Measurements from ENCODE around the gene NDUFS2. TPM values are rescaled to one million over a fixed set of nuclear protein-coding genes. Genes with fewer than 3 reads are reported as not detected.

Gene NDUFS2
- total and polyA plus RNA-seq, 10 of the 15 experiments (the other 5 are each of a cell fraction or from before 2014, with no cell fraction given), result 66.5 to 215 (median 148) TPM

DNA sequence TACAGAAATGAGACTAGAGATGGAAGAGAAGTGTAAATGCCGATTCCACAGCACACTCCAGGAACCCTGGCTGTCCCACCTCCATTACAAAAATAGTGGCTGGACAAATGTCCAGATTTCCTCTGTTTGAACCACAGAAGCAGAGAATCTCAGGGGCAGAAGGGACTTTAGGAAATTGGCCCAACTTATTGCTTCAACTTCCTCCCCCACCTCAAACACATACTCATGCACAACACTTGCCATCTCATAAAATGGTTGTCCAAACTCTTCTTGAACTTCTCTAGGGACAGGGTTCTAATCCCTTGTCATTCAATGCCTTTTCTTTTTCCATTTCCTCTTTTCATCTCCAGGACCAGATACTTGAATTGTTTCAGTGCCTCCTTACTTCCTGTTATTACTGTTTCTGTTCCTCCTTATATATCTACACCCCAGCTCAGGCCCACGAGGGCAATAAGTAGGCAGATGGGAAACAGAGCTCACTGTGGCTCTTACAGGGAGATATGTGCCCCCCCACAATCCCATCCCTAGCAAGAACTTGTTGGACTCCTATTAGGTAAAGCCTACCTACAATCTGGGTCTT, 16.3 kb upstream of the NDUFS2 start (continued):
- TF ChIP-seq, protein P1, sequence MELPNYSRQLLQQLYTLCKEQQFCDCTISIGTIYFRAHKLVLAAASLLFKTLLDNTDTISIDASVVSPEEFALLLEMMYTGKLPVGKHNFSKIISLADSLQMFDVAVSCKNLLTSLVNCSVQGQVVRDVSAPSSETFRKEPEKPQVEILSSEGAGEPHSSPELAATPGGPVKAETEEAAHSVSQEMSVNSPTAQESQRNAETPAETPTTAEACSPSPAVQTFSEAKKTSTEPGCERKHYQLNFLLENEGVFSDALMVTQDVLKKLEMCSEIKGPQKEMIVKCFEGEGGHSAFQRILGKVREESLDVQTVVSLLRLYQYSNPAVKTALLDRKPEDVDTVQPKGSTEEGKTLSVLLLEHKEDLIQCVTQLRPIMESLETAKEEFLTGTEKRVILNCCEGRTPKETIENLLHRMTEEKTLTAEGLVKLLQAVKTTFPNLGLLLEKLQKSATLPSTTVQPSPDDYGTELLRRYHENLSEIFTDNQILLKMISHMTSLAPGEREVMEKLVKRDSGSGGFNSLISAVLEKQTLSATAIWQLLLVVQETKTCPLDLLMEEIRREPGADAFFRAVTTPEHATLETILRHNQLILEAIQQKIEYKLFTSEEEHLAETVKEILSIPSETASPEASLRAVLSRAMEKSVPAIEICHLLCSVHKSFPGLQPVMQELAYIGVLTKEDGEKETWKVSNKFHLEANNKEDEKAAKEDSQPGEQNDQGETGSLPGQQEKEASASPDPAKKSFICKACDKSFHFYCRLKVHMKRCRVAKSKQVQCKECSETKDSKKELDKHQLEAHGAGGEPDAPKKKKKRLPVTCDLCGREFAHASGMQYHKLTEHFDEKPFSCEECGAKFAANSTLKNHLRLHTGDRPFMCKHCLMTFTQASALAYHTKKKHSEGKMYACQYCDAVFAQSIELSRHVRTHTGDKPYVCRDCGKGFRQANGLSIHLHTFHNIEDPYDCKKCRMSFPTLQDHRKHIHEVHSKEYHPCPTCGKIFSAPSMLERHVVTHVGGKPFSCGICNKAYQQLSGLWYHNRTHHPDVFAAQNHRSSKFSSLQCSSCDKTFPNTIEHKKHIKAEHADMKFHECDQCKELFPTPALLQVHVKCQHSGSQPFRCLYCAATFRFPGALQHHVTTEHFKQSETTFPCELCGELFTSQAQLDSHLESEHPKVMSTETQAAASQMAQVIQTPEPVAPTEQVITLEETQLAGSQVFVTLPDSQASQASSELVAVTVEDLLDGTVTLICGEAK (IDR thresholded peaks at IDR 0.05; ENCODE audit: borderline replicate concordance), result peak; percentile 15; the same call in 1 of the 2 replicates
- TF ChIP-seq, protein P2, sequence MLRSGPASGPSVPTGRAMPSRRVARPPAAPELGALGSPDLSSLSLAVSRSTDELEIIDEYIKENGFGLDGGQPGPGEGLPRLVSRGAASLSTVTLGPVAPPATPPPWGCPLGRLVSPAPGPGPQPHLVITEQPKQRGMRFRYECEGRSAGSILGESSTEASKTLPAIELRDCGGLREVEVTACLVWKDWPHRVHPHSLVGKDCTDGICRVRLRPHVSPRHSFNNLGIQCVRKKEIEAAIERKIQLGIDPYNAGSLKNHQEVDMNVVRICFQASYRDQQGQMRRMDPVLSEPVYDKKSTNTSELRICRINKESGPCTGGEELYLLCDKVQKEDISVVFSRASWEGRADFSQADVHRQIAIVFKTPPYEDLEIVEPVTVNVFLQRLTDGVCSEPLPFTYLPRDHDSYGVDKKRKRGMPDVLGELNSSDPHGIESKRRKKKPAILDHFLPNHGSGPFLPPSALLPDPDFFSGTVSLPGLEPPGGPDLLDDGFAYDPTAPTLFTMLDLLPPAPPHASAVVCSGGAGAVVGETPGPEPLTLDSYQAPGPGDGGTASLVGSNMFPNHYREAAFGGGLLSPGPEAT (IDR thresholded peaks at IDR 0.05; ENCODE audit: low read depth), result peak; percentile 68
- TF ChIP-seq BHLHE40 (IDR thresholded peaks at IDR 0.05; ENCODE audit: borderline replicate concordance in 1 of 2, low read depth in 2 of 2, low read length in 1 of 2) (no peak), PAX5 (IDR thresholded peaks at IDR 0.05; ENCODE audit: borderline replicate concordance, low read depth, low read length) (no peak), SP1 (IDR thresholded peaks at IDR 0.05; ENCODE audit: low read depth, low read length) (no peak), SMAD1 (IDR thresholded peaks at IDR 0.05; ENCODE audit: low read depth, partially characterized antibody) (no peak), ZNF217 (IDR thresholded peaks at IDR 0.05) (peak; percentile 80), CBX5 (IDR thresholded peaks at IDR 0.05; ENCODE audit: low read depth) (no peak), ZZZ3 (IDR thresholded peaks at IDR 0.05; ENCODE audit: control insufficient read depth, insufficient read length, low read depth) (no peak), EED (IDR thresholded peaks at IDR 0.05; ENCODE audit: low read depth) (peak; percentile 72), KAT2A (conservative IDR thresholded peaks at IDR 0.05; ENCODE audit: control insufficient read depth, low read depth, low read length) (no peak)
- TF ChIP-seq, protein P3, sequence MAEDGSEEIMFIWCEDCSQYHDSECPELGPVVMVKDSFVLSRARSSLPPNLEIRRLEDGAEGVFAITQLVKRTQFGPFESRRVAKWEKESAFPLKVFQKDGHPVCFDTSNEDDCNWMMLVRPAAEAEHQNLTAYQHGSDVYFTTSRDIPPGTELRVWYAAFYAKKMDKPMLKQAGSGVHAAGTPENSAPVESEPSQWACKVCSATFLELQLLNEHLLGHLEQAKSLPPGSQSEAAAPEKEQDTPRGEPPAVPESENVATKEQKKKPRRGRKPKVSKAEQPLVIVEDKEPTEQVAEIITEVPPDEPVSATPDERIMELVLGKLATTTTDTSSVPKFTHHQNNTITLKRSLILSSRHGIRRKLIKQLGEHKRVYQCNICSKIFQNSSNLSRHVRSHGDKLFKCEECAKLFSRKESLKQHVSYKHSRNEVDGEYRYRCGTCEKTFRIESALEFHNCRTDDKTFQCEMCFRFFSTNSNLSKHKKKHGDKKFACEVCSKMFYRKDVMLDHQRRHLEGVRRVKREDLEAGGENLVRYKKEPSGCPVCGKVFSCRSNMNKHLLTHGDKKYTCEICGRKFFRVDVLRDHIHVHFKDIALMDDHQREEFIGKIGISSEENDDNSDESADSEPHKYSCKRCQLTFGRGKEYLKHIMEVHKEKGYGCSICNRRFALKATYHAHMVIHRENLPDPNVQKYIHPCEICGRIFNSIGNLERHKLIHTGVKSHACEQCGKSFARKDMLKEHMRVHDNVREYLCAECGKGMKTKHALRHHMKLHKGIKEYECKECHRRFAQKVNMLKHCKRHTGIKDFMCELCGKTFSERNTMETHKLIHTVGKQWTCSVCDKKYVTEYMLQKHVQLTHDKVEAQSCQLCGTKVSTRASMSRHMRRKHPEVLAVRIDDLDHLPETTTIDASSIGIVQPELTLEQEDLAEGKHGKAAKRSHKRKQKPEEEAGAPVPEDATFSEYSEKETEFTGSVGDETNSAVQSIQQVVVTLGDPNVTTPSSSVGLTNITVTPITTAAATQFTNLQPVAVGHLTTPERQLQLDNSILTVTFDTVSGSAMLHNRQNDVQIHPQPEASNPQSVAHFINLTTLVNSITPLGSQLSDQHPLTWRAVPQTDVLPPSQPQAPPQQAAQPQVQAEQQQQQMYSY (CRISPR knock-in tag; IDR thresholded peaks at IDR 0.05), result no peak
- TF ChIP-seq, protein P4, sequence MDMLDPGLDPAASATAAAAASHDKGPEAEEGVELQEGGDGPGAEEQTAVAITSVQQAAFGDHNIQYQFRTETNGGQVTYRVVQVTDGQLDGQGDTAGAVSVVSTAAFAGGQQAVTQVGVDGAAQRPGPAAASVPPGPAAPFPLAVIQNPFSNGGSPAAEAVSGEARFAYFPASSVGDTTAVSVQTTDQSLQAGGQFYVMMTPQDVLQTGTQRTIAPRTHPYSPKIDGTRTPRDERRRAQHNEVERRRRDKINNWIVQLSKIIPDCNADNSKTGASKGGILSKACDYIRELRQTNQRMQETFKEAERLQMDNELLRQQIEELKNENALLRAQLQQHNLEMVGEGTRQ (IDR thresholded peaks at IDR 0.05; ENCODE audit: borderline replicate concordance, low read depth, low read length), result no peak
- TF ChIP-seq, protein P5, sequence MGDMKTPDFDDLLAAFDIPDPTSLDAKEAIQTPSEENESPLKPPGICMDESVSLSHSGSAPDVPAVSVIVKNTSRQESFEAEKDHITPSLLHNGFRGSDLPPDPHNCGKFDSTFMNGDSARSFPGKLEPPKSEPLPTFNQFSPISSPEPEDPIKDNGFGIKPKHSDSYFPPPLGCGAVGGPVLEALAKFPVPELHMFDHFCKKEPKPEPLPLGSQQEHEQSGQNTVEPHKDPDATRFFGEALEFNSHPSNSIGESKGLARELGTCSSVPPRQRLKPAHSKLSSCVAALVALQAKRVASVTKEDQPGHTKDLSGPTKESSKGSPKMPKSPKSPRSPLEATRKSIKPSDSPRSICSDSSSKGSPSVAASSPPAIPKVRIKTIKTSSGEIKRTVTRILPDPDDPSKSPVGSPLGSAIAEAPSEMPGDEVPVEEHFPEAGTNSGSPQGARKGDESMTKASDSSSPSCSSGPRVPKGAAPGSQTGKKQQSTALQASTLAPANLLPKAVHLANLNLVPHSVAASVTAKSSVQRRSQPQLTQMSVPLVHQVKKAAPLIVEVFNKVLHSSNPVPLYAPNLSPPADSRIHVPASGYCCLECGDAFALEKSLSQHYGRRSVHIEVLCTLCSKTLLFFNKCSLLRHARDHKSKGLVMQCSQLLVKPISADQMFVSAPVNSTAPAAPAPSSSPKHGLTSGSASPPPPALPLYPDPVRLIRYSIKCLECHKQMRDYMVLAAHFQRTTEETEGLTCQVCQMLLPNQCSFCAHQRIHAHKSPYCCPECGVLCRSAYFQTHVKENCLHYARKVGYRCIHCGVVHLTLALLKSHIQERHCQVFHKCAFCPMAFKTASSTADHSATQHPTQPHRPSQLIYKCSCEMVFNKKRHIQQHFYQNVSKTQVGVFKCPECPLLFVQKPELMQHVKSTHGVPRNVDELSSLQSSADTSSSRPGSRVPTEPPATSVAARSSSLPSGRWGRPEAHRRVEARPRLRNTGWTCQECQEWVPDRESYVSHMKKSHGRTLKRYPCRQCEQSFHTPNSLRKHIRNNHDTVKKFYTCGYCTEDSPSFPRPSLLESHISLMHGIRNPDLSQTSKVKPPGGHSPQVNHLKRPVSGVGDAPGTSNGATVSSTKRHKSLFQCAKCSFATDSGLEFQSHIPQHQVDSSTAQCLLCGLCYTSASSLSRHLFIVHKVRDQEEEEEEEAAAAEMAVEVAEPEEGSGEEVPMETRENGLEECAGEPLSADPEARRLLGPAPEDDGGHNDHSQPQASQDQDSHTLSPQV (IDR thresholded peaks at IDR 0.05), result no peak
